ENCODE results near the gene USP17L26. TPM values are rescaled to one million over a fixed set of nuclear protein-coding genes. Genes with fewer than 3 reads are reported as not detected.

Gene USP17L26, protein sequence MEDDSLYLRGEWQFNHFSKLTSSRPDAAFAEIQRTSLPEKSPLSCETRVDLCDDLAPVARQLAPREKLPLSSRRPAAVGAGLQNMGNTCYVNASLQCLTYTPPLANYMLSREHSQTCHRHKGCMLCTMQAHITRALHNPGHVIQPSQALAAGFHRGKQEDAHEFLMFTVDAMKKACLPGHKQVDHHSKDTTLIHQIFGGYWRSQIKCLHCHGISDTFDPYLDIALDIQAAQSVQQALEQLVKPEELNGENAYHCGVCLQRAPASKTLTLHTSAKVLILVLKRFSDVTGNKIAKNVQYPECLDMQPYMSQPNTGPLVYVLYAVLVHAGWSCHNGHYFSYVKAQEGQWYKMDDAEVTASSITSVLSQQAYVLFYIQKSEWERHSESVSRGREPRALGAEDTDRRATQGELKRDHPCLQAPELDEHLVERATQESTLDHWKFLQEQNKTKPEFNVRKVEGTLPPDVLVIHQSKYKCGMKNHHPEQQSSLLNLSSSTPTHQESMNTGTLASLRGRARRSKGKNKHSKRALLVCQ
- not detected in 2 replicates for total RNA-seq

DNA sequence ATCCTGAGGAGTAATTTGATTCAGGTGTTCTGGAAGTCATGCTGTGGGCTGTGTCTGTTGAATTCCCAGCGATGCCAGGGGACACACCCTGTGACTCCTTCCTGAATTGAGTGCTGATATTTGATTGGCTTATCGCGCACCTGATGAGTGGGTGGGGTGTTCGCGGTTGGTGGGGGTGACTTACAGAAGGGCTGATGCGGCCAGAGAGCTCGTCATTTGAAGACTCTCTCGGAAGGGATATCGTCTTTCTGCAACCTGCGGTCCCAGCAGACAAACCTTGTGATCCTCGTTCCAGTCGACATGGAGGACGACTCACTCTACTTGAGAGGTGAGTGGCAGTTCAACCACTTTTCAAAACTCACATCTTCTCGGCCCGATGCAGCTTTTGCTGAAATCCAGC is at the start of gene USP17L26:
Gene USP17L26, plus strand, starts transcription at position 301 of the 400 bp plus-strand sequence. Its CDS starts 0 bp downstream, at position 301.

DNA sequence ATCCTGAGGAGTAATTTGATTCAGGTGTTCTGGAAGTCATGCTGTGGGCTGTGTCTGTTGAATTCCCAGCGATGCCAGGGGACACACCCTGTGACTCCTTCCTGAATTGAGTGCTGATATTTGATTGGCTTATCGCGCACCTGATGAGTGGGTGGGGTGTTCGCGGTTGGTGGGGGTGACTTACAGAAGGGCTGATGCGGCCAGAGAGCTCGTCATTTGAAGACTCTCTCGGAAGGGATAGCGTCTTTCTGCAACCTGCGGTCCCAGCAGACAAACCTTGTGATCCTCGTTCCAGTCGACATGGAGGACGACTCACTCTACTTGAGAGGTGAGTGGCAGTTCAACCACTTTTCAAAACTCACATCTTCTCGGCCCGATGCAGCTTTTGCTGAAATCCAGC is 9.6 kb upstream of the USP17L26 start, which contains the start of gene USP17L24:
Gene USP17L24, plus strand, starts transcription at position 301 of the 400 bp plus-strand sequence. Its CDS starts 0 bp downstream, at position 301.

DNA sequence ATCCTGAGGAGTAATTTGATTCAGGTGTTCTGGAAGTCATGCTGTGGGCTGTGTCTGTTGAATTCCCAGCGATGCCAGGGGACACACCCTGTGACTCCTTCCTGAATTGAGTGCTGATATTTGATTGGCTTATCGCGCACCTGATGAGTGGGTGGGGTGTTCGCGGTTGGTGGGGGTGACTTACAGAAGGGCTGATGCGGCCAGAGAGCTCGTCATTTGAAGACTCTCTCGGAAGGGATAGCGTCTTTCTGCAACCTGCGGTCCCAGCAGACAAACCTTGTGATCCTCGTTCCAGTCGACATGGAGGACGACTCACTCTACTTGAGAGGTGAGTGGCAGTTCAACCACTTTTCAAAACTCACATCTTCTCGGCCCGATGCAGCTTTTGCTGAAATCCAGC is 4.8 kb upstream of the USP17L26 start, which contains the start of gene USP17L25:
Gene USP17L25, plus strand, starts transcription at position 301 of the 400 bp plus-strand sequence. Its CDS starts 0 bp downstream, at position 301.

DNA sequence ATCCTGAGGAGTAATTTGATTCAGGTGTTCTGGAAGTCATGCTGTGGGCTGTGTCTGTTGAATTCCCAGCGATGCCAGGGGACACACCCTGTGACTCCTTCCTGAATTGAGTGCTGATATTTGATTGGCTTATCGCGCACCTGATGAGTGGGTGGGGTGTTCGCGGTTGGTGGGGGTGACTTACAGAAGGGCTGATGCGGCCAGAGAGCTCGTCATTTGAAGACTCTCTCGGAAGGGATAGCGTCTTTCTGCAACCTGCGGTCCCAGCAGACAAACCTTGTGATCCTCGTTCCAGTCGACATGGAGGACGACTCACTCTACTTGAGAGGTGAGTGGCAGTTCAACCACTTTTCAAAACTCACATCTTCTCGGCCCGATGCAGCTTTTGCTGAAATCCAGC is 4.6 kb downstream of the USP17L26 start, which contains the start of gene USP17L5:
Gene USP17L5, plus strand, starts transcription at position 301 of the 400 bp plus-strand sequence. Its CDS starts 0 bp downstream, at position 301.

DNA sequence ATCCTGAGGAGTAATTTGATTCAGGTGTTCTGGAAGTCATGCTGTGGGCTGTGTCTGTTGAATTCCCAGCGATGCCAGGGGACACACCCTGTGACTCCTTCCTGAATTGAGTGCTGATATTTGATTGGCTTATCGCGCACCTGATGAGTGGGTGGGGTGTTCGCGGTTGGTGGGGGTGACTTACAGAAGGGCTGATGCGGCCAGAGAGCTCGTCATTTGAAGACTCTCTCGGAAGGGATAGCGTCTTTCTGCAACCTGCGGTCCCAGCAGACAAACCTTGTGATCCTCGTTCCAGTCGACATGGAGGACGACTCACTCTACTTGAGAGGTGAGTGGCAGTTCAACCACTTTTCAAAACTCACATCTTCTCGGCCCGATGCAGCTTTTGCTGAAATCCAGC is 9.4 kb downstream of the USP17L26 start, which contains the start of gene USP17L27:
Gene USP17L27, plus strand, starts transcription at position 301 of the 400 bp plus-strand sequence. Its CDS starts 0 bp downstream, at position 301.

DNA sequence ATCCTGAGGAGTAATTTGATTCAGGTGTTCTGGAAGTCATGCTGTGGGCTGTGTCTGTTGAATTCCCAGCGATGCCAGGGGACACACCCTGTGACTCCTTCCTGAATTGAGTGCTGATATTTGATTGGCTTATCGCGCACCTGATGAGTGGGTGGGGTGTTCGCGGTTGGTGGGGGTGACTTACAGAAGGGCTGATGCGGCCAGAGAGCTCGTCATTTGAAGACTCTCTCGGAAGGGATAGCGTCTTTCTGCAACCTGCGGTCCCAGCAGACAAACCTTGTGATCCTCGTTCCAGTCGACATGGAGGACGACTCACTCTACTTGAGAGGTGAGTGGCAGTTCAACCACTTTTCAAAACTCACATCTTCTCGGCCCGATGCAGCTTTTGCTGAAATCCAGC is 14.1 kb downstream of the USP17L26 start, which contains the start of gene USP17L28:
Gene USP17L28, plus strand, starts transcription at position 301 of the 400 bp plus-strand sequence. Its CDS starts 0 bp downstream, at position 301.

DNA sequence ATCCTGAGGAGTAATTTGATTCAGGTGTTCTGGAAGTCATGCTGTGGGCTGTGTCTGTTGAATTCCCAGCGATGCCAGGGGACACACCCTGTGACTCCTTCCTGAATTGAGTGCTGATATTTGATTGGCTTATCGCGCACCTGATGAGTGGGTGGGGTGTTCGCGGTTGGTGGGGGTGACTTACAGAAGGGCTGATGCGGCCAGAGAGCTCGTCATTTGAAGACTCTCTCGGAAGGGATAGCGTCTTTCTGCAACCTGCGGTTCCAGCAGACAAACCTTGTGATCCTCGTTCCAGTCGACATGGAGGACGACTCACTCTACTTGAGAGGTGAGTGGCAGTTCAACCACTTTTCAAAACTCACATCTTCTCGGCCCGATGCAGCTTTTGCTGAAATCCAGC is 18.9 kb downstream of the USP17L26 start, which contains the start of gene USP17L29:
Gene USP17L29, plus strand, starts transcription at position 301 of the 400 bp plus-strand sequence. Its CDS starts 0 bp downstream, at position 301.

DNA sequence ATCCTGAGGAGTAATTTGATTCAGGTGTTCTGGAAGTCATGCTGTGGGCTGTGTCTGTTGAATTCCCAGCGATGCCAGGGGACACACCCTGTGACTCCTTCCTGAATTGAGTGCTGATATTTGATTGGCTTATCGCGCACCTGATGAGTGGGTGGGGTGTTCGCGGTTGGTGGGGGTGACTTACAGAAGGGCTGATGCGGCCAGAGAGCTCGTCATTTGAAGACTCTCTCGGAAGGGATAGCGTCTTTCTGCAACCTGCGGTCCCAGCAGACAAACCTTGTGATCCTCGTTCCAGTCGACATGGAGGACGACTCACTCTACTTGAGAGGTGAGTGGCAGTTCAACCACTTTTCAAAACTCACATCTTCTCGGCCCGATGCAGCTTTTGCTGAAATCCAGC is 28.4 kb downstream of the USP17L26 start, which contains the start of gene USP17L30:
Gene USP17L30, plus strand, starts transcription at position 301 of the 400 bp plus-strand sequence. Its CDS starts 0 bp downstream, at position 301.

Other genes with a start within 250 kb of the USP17L26 start
- not detected in 2 replicates for gene FAM90A26, start 164.2 kb upstream of the USP17L26 start, total RNA-seq
- not detected in 2 replicates for gene USP17L10, start 124.0 kb upstream of the USP17L26 start, total RNA-seq
- gene USP17L11, start 119.3 kb upstream of the USP17L26 start, total RNA-seq, result not detected in 2 replicates
- not detected in 2 replicates for gene USP17L12, start 114.5 kb upstream of the USP17L26 start, total RNA-seq
- gene USP17L13, start 109.8 kb upstream of the USP17L26 start, total RNA-seq, result not detected in 2 replicates
- gene USP17L15, start 100.3 kb upstream of the USP17L26 start, total RNA-seq, result not detected in 2 replicates
- not detected in 2 replicates for gene USP17L17, start 90.8 kb upstream of the USP17L26 start, total RNA-seq
- gene USP17L18, start 86.0 kb upstream of the USP17L26 start, total RNA-seq, result not detected in 2 replicates
- not detected in 2 replicates for gene USP17L19, start 81.3 kb upstream of the USP17L26 start, total RNA-seq
- not detected in 2 replicates for gene USP17L20, start 76.5 kb upstream of the USP17L26 start, total RNA-seq
- gene USP17L21, start 71.8 kb upstream of the USP17L26 start, total RNA-seq, result not detected in 2 replicates
- not detected in 2 replicates for gene USP17L22, start 67.0 kb upstream of the USP17L26 start, total RNA-seq
- gene USP17L24, start 9.5 kb upstream of the USP17L26 start, total RNA-seq, result not detected in 2 replicates
- gene USP17L25, start 4.7 kb upstream of the USP17L26 start, total RNA-seq, result not detected in 2 replicates
- gene USP17L5, start 4.7 kb downstream of the USP17L26 start, total RNA-seq, result not detected in 2 replicates
- not detected in 2 replicates for gene USP17L27, start 9.5 kb downstream of the USP17L26 start, total RNA-seq
- not detected in 2 replicates for gene USP17L28, start 14.2 kb downstream of the USP17L26 start, total RNA-seq
- not detected in 2 replicates for gene USP17L29, start 19.0 kb downstream of the USP17L26 start, total RNA-seq
- gene USP17L30, start 28.5 kb downstream of the USP17L26 start, total RNA-seq, result not detected in 2 replicates
- not detected in 2 replicates for gene DEFB131A, start 109.8 kb downstream of the USP17L26 start, total RNA-seq

All from aortic smooth muscle cell (primary cell).